Liver (tissue), 3 donors: ENCODE data around the gene DROSHA.

Experiments used
- EGR1 ChIP-seq, 2 donors: IDR thresholded peaks; 2 replicates each; pipeline ENCODE4 v1.6.1; 2016 to 2018; ENCODE audit warnings: antibody characterized with exemption in 2 of 2, low read depth in 2 of 2
- JUND ChIP-seq, 2 donors: IDR thresholded peaks; 2 replicates each; pipeline ENCODE4 v1.6.1; 2016; ENCODE audit warnings: antibody characterized with exemption in 2 of 2
- RAD21 ChIP-seq, 2 donors: IDR thresholded peaks; 2 replicates each; pipeline ENCODE4 v1.6.1; 2016; ENCODE audit warnings: antibody characterized with exemption in 2 of 2, mild to moderate bottlenecking in 2 of 2
- YY1 ChIP-seq: IDR thresholded peaks from 2 replicates; pipeline ENCODE4 v1.6.1; 2016; ENCODE audit warnings: antibody characterized with exemption, mild to moderate bottlenecking
- TF ChIP-seq, protein P1 (sequence below): fragments of 150-350 bp; IDR thresholded peaks from 2 replicates; pipeline ENCODE4 v1.5.1; 2017; ENCODE audit warnings: improper control_type of control experiment, low read depth, low read length; ENCODE audit not compliant: missing input control
- TF ChIP-seq, protein P2 (sequence below): IDR thresholded peaks from 2 replicates; pipeline ENCODE4 v1.6.1; 2016; ENCODE audit warnings: antibody characterized with exemption, mild to moderate bottlenecking
- TF ChIP-seq, protein P3 (sequence below): IDR thresholded peaks from 2 replicates; pipeline ENCODE4 v1.6.1; 2016; ENCODE audit warnings: antibody characterized with exemption
- TF ChIP-seq, protein P4 (sequence below): IDR thresholded peaks from 2 replicates; pipeline ENCODE4 v1.6.1; 2016; ENCODE audit warnings: antibody characterized with exemption
- donor health status: healthy.
- donor health status: healthy.

DNA sequence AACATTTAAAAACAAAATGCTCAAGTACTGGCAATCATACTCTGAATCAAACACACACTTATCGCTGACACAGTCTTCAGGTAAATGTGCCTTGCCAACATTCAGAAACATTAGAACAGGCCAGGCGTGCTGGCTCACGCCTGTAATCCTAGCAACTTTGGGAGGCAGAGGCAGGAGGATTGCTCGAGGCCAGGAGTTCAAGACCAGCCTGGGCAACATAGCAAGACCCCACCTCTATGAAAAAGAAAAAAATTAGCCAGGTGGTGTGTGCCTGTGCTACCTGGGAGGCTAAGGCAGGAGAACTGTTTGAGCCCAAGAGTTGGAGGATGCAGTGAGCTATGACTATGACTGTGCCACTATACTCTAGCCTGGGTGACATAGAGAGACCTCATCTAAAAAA, 20.6 kb downstream of the DROSHA start:
- TF ChIP-seq, protein P1, sequence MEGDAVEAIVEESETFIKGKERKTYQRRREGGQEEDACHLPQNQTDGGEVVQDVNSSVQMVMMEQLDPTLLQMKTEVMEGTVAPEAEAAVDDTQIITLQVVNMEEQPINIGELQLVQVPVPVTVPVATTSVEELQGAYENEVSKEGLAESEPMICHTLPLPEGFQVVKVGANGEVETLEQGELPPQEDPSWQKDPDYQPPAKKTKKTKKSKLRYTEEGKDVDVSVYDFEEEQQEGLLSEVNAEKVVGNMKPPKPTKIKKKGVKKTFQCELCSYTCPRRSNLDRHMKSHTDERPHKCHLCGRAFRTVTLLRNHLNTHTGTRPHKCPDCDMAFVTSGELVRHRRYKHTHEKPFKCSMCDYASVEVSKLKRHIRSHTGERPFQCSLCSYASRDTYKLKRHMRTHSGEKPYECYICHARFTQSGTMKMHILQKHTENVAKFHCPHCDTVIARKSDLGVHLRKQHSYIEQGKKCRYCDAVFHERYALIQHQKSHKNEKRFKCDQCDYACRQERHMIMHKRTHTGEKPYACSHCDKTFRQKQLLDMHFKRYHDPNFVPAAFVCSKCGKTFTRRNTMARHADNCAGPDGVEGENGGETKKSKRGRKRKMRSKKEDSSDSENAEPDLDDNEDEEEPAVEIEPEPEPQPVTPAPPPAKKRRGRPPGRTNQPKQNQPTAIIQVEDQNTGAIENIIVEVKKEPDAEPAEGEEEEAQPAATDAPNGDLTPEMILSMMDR = no peak
- TF ChIP-seq, protein P2, sequence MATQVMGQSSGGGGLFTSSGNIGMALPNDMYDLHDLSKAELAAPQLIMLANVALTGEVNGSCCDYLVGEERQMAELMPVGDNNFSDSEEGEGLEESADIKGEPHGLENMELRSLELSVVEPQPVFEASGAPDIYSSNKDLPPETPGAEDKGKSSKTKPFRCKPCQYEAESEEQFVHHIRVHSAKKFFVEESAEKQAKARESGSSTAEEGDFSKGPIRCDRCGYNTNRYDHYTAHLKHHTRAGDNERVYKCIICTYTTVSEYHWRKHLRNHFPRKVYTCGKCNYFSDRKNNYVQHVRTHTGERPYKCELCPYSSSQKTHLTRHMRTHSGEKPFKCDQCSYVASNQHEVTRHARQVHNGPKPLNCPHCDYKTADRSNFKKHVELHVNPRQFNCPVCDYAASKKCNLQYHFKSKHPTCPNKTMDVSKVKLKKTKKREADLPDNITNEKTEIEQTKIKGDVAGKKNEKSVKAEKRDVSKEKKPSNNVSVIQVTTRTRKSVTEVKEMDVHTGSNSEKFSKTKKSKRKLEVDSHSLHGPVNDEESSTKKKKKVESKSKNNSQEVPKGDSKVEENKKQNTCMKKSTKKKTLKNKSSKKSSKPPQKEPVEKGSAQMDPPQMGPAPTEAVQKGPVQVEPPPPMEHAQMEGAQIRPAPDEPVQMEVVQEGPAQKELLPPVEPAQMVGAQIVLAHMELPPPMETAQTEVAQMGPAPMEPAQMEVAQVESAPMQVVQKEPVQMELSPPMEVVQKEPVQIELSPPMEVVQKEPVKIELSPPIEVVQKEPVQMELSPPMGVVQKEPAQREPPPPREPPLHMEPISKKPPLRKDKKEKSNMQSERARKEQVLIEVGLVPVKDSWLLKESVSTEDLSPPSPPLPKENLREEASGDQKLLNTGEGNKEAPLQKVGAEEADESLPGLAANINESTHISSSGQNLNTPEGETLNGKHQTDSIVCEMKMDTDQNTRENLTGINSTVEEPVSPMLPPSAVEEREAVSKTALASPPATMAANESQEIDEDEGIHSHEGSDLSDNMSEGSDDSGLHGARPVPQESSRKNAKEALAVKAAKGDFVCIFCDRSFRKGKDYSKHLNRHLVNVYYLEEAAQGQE = no peak
- TF ChIP-seq, protein P3, sequence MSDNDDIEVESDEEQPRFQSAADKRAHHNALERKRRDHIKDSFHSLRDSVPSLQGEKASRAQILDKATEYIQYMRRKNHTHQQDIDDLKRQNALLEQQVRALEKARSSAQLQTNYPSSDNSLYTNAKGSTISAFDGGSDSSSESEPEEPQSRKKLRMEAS = no peak
- no peak for TF ChIP-seq EGR1 (IDR thresholded peaks at IDR 0.05; ENCODE audit: low read depth in 2 of 2)
- TF ChIP-seq YY1 = no peak
- TF ChIP-seq RAD21 (IDR thresholded peaks at IDR 0.05) = no peak
- TF ChIP-seq, protein P4, sequence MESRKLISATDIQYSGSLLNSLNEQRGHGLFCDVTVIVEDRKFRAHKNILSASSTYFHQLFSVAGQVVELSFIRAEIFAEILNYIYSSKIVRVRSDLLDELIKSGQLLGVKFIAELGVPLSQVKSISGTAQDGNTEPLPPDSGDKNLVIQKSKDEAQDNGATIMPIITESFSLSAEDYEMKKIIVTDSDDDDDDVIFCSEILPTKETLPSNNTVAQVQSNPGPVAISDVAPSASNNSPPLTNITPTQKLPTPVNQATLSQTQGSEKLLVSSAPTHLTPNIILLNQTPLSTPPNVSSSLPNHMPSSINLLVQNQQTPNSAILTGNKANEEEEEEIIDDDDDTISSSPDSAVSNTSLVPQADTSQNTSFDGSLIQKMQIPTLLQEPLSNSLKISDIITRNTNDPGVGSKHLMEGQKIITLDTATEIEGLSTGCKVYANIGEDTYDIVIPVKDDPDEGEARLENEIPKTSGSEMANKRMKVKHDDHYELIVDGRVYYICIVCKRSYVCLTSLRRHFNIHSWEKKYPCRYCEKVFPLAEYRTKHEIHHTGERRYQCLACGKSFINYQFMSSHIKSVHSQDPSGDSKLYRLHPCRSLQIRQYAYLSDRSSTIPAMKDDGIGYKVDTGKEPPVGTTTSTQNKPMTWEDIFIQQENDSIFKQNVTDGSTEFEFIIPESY = no peak
- no peak for TF ChIP-seq JUND (IDR thresholded peaks at IDR 0.05)
